A204.1 (cell line): Measurements from ENCODE around the gene AGPAT4.
"Not testable (repeated sequence)": the region's sequence is repeated elsewhere in the genome, so short reads cannot be mapped to it uniquely, and the experiment has no call there.

Source experiments
- FAIRE-seq: peaks from 2 replicates; lab custom pipeline; 2012; peaks lifted over from hg19 to GRCh38; lab: Jason Lieb, UNC

AGPAT4 gene

GRCh38 chr6:161227004-161227960 lies 46.6 kb downstream of the AGPAT4 start:
- FAIRE-seq = no peak

GRCh38 chr6:161226009-161226964 lies 47.6 kb downstream of the AGPAT4 start:
- no peak for FAIRE-seq

- no peak for FAIRE-seq
Observed at GRCh38 chr6:161225681-161226008, 48.2 kb downstream of the AGPAT4 start.

GRCh38 chr6:161224951-161225680 lies 48.7 kb downstream of the AGPAT4 start:
- FAIRE-seq = not testable (repeated sequence)

- FAIRE-seq = no peak
Observed at GRCh38 chr6:161223646-161224045, 50.2 kb downstream of the AGPAT4 start.

- no peak for FAIRE-seq
Observed at GRCh38 chr6:161222706-161223234, 51.1 kb downstream of the AGPAT4 start.

GRCh38 chr6:161220346-161220745 lies 53.5 kb downstream of the AGPAT4 start:
- FAIRE-seq = no peak

GRCh38 chr6:161219680-161220079 lies 54.2 kb downstream of the AGPAT4 start:
- no peak for FAIRE-seq

- FAIRE-seq = no peak
Observed at GRCh38 chr6:161218222-161218621, 55.6 kb downstream of the AGPAT4 start.

GRCh38 chr6:161217628-161218027 lies 56.2 kb downstream of the AGPAT4 start:
- FAIRE-seq = no peak

GRCh38 chr6:161216616-161217205 lies 57.1 kb downstream of the AGPAT4 start:
- FAIRE-seq = no peak

GRCh38 chr6:161215876-161216615 lies 57.8 kb downstream of the AGPAT4 start:
- no peak for FAIRE-seq

- no peak for FAIRE-seq
Observed at GRCh38 chr6:161215193-161215592, 58.7 kb downstream of the AGPAT4 start.

- FAIRE-seq = no peak
Observed at GRCh38 chr6:161214722-161215121, 59.1 kb downstream of the AGPAT4 start.

GRCh38 chr6:161212902-161213301 lies 61.0 kb downstream of the AGPAT4 start:
- no peak for FAIRE-seq

- no peak for FAIRE-seq
Observed at GRCh38 chr6:161211380-161212035, 62.4 kb downstream of the AGPAT4 start.

- no peak for FAIRE-seq
Observed at GRCh38 chr6:161210857-161211256, 63.0 kb downstream of the AGPAT4 start.

- FAIRE-seq = no peak
Observed at GRCh38 chr6:161207200-161207599, 66.7 kb downstream of the AGPAT4 start.

- FAIRE-seq = no peak
Observed at GRCh38 chr6:161204866-161205557, 68.8 kb downstream of the AGPAT4 start.
